Activated T-cell treated with anti-CD3 and anti-CD28 coated beads for 48 hours (primary cell): ENCODE data around the gene ZFPM1.

Experiments used
- DNase-seq: peaks from one replicate; pipeline ENCODE4 v3.0.0-alpha.2; 2020; ENCODE audit warnings: low read depth

The ZFPM1 gene

GRCh38 chr16:88417684-88418476 is 35.2 kb upstream of the ZFPM1 start:
- no peak for DNase-seq

- DNase-seq: no peak
Measured at GRCh38 chr16:88418869-88419268, 34.2 kb upstream of the ZFPM1 start.

- DNase-seq: no peak
Measured at GRCh38 chr16:88419790-88420189, 33.3 kb upstream of the ZFPM1 start.

GRCh38 chr16:88420496-88420895 is 32.6 kb upstream of the ZFPM1 start:
- no peak for DNase-seq

- no peak for DNase-seq
Measured at GRCh38 chr16:88421301-88421700, 31.8 kb upstream of the ZFPM1 start.

GRCh38 chr16:88421871-88422433 is 31.1 kb upstream of the ZFPM1 start:
- DNase-seq: no peak

- no peak for DNase-seq
Measured at GRCh38 chr16:88422733-88423447, 30.2 kb upstream of the ZFPM1 start.

GRCh38 chr16:88423448-88423850 is 29.6 kb upstream of the ZFPM1 start:
- DNase-seq: no peak

GRCh38 chr16:88424587-88425235 is 28.4 kb upstream of the ZFPM1 start:
- no peak for DNase-seq

GRCh38 chr16:88426018-88426417 is 27.1 kb upstream of the ZFPM1 start:
- DNase-seq: no peak

- no peak for DNase-seq
Measured at GRCh38 chr16:88427376-88427775, 25.7 kb upstream of the ZFPM1 start.

GRCh38 chr16:88428156-88428555 is 24.9 kb upstream of the ZFPM1 start:
- no peak for DNase-seq

- no peak for DNase-seq
Measured at GRCh38 chr16:88428616-88429386, 24.3 kb upstream of the ZFPM1 start.

GRCh38 chr16:88429387-88430184 is 23.5 kb upstream of the ZFPM1 start:
- DNase-seq: no peak

- DNase-seq: no peak
Measured at GRCh38 chr16:88430185-88430523, 22.9 kb upstream of the ZFPM1 start.

GRCh38 chr16:88430524-88431446 is 22.3 kb upstream of the ZFPM1 start:
- peak; percentile 43 for DNase-seq

GRCh38 chr16:88431651-88432050 is 21.4 kb upstream of the ZFPM1 start:
- DNase-seq: no peak

- no peak for DNase-seq
Measured at GRCh38 chr16:88432174-88432573, 20.9 kb upstream of the ZFPM1 start.

GRCh38 chr16:88432753-88433152 is 20.3 kb upstream of the ZFPM1 start:
- DNase-seq: no peak
